Coronary artery (tissue), 2 donors: ENCODE results near the gene LGALS14.
"Not testable (repeated sequence)": the region's sequence is repeated elsewhere in the genome, so short reads cannot be mapped to it uniquely, and the experiment has no call there.

Source experiments
- DNase-seq: peaks from one replicate; pipeline ENCODE4 v3.0.0-alpha.2; 2017; ENCODE audit warnings: low spot score
- H3K27ac ChIP-seq, 2 donors: fragments of 200-600 bp; sonication (generic); one replicate each; pipeline ENCODE4 v1.5.1; 2016 to 2019
- H3K4me3 ChIP-seq: fragments of 200-600 bp; sonication (generic); 2 replicates; pipeline ENCODE4 v1.5.1; 2016; ENCODE audit warnings: mild to moderate bottlenecking, moderate library complexity
- TF ChIP-seq, protein P1 (sequence below): fragments of 200-600 bp; sonication (generic); IDR thresholded peaks from one replicate; pipeline ENCODE4 v1.5.1; 2019; ENCODE audit warnings: antibody characterized with exemption

LGALS14 gene

DNA sequence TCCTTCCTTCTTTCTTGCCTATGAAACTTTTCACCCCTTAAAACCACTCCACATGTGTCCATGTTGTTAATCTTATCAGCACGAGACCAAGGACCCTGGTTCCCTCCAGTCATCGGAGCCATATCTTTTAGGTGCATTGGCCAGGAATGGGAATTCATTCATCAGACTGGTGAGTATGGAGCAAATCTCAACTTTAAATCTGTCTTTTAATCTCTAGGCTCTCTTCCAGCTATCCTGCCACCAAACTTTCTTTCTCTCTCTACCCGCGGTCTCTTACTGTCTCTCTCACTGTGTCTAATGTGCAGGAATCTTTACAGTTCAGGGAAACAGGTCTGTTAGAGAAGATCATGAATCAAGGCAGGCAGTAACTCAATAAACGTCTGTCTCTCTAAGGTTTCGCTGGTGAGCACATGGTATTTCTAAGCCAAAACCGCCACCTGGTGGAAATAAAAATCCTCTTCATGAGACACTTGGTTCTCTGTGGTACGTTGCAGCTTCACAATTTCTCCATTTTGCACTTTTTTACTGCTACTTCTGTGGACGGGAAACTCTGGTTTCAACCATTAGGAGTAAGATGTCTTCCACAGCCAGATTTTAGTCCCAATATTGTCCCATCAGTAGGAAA is 32.4 kb upstream of the LGALS14 start:
- TF ChIP-seq, protein P1, sequence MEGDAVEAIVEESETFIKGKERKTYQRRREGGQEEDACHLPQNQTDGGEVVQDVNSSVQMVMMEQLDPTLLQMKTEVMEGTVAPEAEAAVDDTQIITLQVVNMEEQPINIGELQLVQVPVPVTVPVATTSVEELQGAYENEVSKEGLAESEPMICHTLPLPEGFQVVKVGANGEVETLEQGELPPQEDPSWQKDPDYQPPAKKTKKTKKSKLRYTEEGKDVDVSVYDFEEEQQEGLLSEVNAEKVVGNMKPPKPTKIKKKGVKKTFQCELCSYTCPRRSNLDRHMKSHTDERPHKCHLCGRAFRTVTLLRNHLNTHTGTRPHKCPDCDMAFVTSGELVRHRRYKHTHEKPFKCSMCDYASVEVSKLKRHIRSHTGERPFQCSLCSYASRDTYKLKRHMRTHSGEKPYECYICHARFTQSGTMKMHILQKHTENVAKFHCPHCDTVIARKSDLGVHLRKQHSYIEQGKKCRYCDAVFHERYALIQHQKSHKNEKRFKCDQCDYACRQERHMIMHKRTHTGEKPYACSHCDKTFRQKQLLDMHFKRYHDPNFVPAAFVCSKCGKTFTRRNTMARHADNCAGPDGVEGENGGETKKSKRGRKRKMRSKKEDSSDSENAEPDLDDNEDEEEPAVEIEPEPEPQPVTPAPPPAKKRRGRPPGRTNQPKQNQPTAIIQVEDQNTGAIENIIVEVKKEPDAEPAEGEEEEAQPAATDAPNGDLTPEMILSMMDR = no peak
- H3K27ac ChIP-seq = no peak overlapping the region
- no peak for DNase-seq
- no peak overlapping the region for H3K4me3 ChIP-seq

DNA sequence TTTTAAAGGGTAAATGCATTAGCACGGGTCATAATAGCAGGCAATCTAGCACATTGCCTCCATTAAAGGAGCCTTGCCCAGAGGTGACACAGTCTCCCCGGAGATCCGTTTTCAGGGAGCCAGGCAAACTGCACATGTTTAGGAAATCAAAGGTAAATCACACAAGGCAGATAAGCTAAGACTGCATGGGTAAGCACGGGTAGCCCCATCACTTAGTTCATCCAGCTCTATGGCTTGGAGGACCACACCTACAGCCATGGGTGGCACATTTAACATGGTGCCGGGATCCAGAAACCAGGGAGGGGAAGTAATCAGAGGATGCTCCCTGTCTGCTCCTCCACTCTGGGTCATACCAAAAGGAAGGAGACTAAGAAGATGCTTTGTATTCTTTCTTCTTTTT is 31.8 kb upstream of the LGALS14 start:
- Histone ChIP-seq H3K4me3 (no peak overlapping the region), H3K27ac (no peak overlapping the region)
- no peak for DNase-seq
- TF ChIP-seq, protein P1 = no peak

DNA sequence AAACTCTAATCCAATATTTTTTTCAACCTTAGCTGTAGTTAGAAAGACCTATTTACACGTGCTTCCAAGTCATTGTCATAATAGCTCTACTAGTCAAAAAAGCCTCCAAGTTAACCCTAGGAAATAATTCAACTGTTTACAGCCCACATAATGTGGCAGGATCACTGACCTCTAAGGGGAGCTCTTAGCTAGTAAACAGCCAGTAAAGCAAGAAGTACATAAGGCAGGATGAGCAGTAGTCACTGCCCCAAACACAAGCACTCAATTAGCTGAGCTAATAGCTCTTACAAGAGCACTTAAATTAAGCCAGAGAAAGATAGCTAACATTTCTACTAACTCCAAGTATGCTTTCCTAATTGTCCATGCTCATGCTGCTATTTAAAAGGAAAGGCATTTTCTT is 30.4 kb upstream of the LGALS14 start:
- H3K27ac ChIP-seq, DNase-seq, H3K4me3 ChIP-seq: not testable (repeated sequence)

DNA sequence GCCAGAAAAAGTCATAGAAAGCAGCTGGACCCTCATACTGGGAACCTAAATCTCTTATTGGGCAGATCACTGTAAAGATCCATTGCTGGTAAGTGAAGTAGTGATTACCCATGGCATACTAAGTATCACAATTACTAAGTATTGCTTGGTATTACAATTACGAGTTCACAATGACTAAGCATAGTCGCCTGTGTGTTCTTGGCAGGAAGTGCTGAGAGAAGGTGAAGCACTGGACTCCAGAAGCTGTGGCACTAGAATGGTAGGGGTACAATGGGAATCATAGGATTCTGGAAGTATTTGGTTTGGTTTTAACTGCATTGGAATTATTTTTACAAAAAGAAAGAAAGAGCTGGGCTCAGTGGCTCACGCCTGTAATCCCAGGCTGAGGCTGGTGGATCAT is 28.3 kb upstream of the LGALS14 start:
- DNase-seq = no peak
- H3K27ac ChIP-seq = no peak overlapping the region
- TF ChIP-seq, protein P1 = no peak
- no peak overlapping the region for H3K4me3 ChIP-seq

DNA sequence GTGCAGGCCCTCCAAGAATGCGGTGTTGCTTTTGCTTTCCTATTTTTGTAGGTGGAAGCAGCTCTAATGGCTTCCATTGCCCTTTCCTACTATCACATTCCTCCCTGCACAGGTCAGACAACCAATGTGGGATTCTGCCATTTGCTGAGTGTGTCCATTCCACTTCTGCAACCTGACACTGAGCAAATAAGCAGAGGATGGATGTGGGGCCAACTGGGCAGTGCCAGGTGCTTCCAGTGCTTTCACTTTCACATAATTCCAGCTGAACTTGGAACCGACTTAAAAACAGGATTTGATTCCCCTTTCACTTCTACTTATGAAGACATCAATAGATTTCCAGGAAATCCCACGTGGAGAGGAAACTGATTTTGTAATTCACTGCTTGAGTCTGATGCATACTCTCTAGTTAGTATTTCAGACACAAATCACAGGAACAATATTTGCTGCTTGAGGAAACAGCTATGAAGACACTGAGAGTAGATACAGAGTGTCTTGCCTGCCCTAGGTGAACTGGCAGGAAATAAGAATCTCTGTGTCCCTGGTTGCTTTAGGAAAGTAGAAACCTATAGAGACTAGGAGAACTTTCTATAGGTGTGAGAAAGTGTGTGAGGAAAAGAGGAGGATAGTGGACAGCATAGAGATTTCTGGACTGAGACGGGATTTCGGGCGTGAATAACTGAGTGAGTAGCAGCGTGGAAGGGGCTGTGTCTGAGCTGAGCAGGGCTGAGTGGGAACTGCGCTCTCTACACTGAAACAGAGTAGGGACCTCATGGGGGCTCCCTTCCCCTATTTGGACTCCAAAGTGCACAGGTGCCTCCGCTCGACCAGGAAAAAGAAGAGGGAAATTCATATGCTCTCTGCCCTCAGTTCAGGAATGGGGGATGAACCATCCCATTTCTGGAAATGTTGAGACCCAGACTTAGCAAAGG is 26.1 kb upstream of the LGALS14 start:
- no peak overlapping the region for H3K4me3 ChIP-seq
- TF ChIP-seq, protein P1 = no peak
- DNase-seq = no peak
- no peak overlapping the region for H3K27ac ChIP-seq

DNA sequence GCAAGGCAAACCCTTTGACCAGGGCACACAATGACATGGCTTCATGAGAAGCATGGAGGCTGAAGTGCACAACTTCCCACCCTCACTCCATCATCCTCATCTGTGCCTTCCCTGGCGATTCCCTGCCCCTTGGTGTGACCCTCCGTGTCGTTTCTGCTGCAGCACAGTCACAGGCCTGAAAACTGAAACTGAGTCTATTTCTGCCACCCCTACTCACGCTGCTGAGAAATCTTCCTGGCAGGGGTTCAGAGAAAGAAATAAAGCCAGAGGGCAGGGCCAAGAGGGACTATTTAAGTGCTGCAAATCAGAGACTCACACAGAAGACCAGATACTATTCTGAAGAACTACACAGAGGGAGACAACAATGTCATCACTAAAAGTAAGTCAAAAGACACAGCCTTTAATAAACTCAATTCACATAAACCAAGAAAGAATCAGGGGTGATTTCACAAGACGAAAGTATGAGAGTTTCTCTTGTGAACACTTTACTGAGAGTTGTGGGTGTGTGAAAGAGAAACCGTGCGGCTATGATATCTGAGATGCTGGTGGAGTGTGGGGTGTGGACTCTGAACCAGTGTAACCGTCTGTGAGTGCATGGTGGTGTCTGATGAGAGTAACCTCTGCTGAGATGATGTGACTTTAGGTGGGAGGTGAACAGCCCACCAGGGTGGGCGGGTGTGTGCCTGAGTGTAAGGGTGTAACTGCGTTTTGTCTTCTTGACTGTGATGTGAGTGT is 25.1 kb upstream of the LGALS14 start:
- DNase-seq = no peak
- H3K4me3 ChIP-seq = no peak overlapping the region
- TF ChIP-seq, protein P1 = no peak
- no peak overlapping the region for H3K27ac ChIP-seq

DNA sequence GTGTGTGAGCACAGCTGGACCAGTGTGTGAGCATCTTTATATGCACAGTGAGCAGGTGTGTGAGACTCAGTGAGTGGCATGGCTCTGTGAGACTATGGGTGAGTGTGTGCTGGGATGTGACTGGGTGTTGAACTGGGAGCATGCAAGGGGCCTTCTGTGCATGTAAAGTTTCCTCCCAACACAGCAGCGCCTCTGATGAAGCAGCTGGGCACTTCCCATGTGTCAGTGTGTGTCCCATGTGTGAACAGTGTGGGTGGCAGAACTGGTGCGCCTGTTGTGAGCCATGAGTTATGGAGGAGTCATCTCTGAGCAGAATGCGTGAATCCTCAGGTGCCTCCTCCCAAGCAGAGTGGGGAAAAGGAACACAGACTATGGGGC is 24.5 kb upstream of the LGALS14 start:
- TF ChIP-seq, protein P1 = no peak
- Histone ChIP-seq H3K4me3 (no peak overlapping the region), H3K27ac (no peak overlapping the region)
- DNase-seq = no peak
